NCI-H82 treated with DMSO at 0.1 percent for 48 hours (cell line): ENCODE measurements around the gene OR6N2.

Experiments used
- DNase-seq: peaks from one replicate; lab custom pipeline; 2025; ENCODE audit not compliant: unreplicated experiment; lab: John Stamatoyannopoulos, UW

Gene OR6N2

GRCh38 chr1:158771950-158772866 is 8.8 kb downstream of the OR6N2 start, which contains the start of gene OR6N1:
Gene OR6N1, minus strand, starts transcription at chr1:158772195. Its CDS starts 5,513 bp downstream, at chr1:158766682.
- DNase-seq = no peak

GRCh38 chr1:158754420-158754819 is 26.6 kb downstream of the OR6N2 start, which contains the start of gene OR6K6:
Gene OR6K6, plus strand, starts transcription at chr1:158754720. Its CDS starts 168 bp downstream, at chr1:158754888.
- DNase-seq = no peak

GRCh38 chr1:158752155-158752712 is 28.8 kb downstream of the OR6N2 start:
- no peak for DNase-seq

- no peak for DNase-seq
Measured at GRCh38 chr1:158735848-158736247, 45.2 kb downstream of the OR6N2 start.

- no peak for DNase-seq
Measured at GRCh38 chr1:158732524-158732923, 48.5 kb downstream of the OR6N2 start.

- no peak for DNase-seq
Measured at GRCh38 chr1:158731707-158732106, 49.3 kb downstream of the OR6N2 start.

- DNase-seq = no peak
Measured at GRCh38 chr1:158730453-158730852, 50.6 kb downstream of the OR6N2 start.

- DNase-seq = no peak
Measured at GRCh38 chr1:158728510-158729225, 52.3 kb downstream of the OR6N2 start.

- DNase-seq = no peak
Measured at GRCh38 chr1:158724442-158724841, 56.6 kb downstream of the OR6N2 start.
